ENCODE measurements around the gene ARL5C.
A peak's percentile ranks its signal among the peaks of the same experiment; 100 is the strongest.

ARL5C gene

DNA sequence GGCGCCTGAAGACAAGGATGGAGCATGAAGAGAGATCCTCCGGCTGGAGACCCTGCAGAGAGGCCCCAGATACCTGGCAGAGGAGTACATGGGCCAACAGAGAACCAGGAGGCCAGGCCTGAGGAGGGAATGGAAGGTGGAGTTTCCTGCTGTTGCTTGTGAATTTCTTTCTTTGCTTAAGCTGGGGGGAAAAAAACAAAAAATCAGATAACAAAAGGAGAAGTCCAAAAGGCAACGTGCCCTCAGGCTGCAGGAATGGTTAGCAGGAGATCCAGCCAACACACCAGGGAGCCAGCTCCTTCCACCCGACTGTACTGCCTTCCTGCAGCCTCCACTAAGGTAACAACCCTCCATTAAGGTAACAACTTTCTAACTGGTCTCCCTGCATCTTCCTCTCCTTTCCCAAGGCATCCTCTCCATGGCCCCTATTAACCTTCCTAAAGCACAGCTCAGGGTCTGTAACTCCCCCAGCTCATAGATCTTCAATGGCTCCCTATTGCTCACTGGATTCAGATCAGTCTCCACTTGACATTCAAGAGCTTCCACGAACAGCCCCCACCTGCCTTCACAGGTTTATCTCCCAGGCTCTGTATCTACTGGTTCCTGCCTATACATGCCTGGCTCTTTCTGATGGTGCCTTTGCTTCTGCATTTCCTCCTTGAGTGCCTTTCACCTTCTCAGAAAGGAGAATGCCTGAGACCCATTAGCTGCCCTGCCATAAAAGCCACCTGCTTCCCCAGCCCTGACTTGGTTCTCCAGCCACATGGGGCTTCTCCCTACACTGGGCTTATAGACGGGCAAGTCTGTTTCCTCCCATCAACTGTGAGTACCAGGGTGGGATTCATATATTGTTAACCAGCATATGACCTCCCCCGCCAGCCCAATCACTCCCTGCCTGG is 725 bp upstream of the ARL5C start:
- DNase-seq = no peak

GRCh38 chr17:39165178-39165840 is 652 bp downstream of the ARL5C start:
- DNase-seq = no peak

GRCh38 chr17:39164675-39165143 is 1.3 kb downstream of the ARL5C start:
- peak; percentile 71 for DNase-seq

DNA sequence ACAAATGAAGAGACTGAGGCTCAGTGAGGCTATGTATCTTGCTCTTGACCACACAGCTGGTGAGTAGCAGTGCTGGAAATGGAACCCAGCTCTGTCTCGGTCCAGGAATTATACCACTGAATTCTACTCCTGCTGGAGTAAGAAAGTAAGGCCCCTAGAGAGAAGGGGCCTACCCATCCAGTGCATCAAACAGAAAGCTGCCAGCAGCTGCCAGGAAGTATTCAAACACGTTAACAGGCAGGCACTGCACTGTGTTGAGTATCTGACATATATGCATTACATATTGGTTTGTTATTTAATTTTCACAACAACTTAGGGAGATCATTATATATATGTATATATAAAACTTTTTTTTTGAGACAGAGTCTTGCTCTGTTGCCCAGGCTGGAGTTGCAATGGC is 4.0 kb downstream of the ARL5C start:
- DNase-seq = no peak

DNA sequence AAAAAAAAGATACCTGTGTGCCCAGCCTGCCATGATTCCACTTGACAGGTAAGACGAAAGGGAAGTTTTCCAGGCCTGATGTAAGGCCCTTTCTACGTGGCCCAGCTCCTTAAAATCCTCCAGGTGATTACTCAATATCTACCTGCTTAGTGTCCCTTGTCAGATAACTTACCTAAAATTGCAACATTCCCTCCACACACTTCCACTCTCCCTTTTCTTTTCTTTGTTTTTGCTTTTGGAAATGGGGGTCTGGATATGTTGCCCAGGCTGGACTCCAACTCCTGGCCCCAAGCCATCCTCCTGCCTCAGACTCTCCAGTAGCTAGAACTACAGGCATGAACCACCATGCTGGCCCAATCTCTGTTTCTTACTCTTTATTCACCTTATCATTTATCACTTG is 7.3 kb downstream of the ARL5C start:
- no peak for DNase-seq

GRCh38 chr17:39156491-39156890 is 9.5 kb downstream of the ARL5C start:
- no peak for DNase-seq

GRCh38 chr17:39155654-39156053 is 10.3 kb downstream of the ARL5C start:
- DNase-seq = no peak

- peak; percentile 76 for DNase-seq
These were observed 12.3 kb downstream of the ARL5C start for GRCh38 chr17:39153599-39154051.

- DNase-seq = peak; percentile 42
These were observed 13.8 kb downstream of the ARL5C start for GRCh38 chr17:39151943-39152818.

DNA sequence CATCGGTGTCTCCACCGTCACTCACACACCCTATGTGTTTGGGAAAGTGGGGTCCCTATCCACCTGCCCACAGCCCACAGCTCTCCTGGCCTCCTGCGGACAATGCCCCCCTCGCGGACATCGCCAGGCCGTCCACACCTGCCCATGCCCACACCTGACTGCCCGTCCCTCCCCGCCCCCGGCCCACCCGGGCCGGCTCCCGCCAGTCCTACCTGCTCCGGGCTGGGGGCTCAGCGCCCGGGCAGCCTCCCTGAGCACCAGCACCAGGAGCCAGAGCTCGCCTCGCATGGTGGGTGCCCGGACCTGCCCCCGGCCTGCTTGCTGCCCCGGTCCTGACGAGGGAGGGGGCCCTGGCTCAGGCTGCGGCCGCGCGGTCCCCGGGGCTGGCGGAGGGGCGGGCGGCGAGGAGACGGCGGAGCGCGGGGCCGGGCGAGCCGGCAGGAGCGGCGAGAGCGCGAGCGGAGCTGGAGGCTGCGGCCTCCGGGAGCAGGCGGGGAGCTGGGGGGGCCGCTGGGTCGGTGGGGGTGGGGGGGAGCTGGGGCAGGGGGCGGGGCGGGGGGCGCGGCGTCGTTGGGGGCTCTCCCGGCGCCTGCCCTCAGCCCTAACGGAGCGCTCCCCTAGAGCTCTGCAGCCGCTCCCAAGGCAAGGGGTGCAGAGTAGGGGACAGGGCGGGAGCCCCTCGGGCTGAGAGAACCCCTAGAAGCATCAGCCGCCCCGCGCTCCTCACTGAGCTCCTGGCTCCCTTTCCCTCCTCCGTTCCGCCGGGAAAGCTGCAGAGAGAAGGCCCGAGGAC is 14.6 kb downstream of the ARL5C start, which contains the start of gene PLXDC1:
PLXDC1 (minus strand) TSS at position 488 of the 793 bp plus-strand sequence; CDS start at position 288, 200 bp downstream.
- no peak for DNase-seq

GRCh38 chr17:39150795-39151149 is 15.2 kb downstream of the ARL5C start:
- no peak for DNase-seq

GRCh38 chr17:39150104-39150634 is 15.8 kb downstream of the ARL5C start:
- DNase-seq = no peak

DNA sequence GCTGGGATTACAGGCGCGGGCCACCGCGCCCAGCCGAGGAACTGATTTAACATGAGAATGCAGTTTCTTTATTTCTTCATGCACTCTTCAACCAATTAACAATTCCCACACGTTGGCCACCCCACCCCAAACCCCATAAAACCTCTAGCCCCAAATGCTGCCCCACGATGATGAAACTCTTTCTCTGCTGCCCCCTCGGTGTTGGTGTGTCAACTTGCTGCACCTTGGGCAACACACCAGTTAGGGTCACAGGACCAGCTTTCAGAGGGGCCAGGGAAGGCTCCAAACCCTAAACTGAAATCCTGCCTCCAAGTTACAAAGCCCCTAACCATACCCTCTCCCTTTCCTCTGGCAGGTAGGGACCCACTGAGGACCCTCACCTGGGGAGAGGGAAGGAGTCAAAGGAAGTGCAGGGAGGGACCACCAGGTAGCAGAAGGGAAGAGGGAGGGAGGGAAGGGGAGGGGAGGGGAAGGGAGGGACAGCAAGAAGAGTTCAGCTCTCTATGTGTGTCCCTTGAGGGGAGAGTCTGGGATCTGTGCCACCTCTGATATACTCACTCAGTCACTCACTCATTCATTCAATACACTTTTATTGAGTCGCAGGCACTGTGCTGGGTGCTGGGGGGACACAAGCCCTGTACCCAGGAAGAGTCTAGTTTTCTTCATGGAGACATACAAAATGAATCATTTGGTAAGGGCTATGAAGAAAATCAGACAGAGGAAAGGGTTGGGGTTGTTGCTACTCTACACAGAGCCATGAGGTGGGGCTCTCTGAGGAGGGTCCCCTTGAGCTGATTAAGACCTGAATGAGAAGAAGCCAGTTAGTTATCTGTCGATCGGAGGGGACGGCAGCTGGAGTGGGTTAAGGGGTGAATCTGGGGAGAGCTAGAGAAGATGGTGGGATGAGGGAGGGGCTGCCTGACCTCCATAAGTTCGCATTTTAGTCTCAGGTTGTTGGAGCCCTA is 18.5 kb downstream of the ARL5C start:
- DNase-seq = no peak

DNA sequence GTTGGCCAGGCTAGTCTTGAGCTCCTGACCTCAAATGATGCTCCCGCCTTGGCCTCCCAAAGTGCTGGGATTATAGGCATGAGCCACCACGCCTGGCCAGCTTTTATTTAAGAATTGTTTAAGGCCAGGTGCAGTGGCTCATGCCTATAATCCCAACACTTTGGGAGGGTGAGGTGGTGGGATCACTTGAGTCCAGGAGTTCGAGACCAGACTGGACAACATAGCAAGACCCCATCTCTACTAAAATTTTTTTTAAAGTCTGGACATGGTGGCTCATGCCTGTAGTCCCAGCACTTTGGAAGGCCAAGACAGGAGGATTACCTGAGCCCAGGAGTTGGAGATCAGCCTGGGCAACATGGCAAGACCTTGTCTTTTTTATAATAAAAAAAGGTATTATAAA is 19.7 kb downstream of the ARL5C start:
- no peak for DNase-seq

DNA sequence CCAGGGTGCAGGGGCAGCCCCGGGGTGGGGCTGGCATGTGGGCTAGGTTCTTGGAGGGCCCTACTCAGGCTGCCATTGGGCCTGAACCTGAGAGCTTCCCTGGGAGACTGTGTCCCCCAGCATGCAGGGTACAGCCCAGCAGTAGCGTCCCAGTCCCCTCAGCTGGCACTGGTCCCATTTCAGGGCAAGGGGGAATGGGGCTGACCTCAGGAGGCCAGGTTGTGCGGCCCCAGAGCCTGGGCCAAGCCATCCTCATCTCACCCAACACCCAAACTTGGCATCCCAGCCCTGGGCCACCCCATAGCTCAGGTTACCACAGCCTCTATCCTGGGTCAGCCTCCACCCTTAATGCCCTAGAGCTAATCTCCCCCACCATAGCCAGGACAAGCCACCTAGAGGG is 20.8 kb downstream of the ARL5C start:
- no peak for DNase-seq

DNA sequence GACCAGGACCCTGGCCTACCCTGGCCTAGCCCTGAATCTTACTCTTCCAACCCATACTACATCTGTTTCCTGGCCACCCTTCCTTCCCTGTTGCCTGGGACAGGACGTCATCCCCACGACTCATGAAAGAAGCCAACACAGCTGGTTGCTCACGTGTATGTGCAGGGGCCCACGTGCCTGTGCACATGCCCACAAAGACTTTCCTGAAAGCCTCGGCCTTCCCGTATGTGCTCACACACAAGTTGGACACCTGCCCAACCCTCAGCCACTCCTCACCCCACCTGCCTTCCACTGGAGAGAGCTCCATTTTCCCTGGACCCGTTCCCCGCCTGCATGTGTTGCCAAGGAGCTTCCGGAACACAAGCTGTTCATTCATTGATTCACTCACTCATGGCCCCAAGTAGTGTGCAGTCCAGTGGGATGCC is 21.5 kb downstream of the ARL5C start:
- peak; percentile 72 for DNase-seq

GRCh38 chr17:39143552-39144093 is 22.3 kb downstream of the ARL5C start:
- DNase-seq = no peak

DNA sequence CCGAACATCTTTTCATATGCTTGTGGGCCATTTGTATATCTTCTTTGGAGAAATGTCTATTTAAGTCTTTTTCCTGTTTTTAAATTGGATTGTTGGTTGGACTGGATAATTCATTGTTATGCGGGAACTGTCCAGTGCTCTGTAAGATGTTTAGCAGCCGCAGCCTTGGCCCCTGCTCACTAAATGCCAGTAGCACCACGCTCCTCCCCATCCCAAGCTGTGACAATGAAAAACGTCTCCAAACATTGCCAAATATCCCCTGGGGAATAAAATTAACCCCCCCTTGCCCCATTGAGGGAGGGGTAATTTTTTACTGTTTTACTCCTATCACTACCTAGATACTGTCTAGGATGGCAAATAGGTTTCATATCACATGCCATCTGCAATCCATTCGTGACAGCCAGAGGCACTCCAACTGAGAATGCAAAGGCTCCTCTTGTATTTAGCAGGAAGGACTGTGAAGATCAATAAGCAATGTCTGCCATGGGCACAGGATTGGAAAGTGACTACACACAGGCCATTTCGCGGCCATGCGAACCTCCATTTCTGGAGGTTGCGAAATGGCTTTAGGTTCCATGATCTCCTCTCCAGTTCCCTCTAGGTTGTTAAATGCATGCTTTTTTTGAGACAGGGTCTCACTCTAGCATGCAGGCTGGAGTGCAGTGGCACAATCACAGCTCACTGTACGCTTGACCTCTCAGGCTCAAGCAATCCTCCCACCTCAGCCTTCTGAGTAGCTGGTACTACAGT is 23.9 kb downstream of the ARL5C start:
- no peak for DNase-seq

DNA sequence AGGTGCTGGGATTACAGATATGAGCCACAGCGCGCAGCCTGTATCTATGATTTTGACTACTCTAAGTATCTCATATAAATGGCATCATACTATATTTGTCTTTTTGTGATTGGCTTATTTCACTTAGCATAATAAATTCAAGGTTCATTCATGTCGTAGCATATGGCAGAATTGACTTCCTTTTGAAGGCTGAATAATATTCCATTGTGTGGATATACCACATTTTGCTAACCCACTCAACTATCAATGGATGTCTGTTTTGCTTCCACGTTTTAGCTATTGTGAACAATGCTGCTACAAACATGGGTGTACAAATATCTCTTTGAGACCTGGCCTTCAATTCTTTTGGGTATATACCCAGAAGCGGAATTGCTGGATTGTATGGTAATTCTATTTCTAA is 24.7 kb downstream of the ARL5C start:
- no peak for DNase-seq

DNA sequence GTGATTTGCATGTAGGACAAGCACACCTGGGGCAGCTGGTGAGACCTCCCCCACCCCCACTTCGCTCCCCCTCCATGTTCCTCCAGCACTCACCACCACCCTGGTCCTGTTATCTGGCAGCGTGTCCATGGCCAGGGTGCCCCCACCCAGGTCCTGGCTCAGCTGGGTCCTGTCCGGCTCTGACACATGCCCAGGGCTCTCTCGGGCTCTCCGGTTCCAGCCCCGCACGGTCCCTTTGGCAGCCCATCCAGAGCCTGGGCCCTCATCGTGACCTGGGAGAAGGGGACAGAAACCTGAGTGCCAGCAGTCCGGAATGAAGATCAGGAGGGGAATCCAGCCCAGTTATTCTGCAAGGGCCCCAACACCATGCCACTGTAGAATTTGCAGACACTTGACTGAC is 26.4 kb downstream of the ARL5C start:
- DNase-seq = no peak
